CD14-positive monocyte (primary cell): ENCODE results near the gene ATP4B. TPM values are rescaled to one million over a fixed set of nuclear protein-coding genes. Genes with fewer than 3 reads are reported as not detected.

Source experiments
- DNase-seq, 3 donors: peaks; one replicate each; pipeline ENCODE4 v3.0.0-alpha.2; 2011 to 2022
- H2AFZ ChIP-seq: 2 replicates; pipeline ENCODE4 v1.6.0; 2012; ENCODE audit warnings: mild to moderate bottlenecking, low read depth, low read length, inconsistent platforms; ENCODE audit not compliant: insufficient read depth, poor library complexity, severe bottlenecking
- H3K27ac ChIP-seq, 2 donors: 1 replicate in 1 of 2; 2 replicates in 1 of 2; pipeline ENCODE4 v1.5.1; 2012 to 2013; ENCODE audit warnings: low read length in 2 of 2, control low read depth in 1 of 2, inconsistent platforms in 1 of 2, low read depth in 1 of 2, mild to moderate bottlenecking in 1 of 2
- H3K27me3 ChIP-seq, 2 donors: one replicate each; pipeline versions ENCODE4 v1.6.0 to v1.6.1; 2011 to 2013; ENCODE audit warnings: low read length in 2 of 2; ENCODE audit not compliant: control insufficient read depth in 2 of 2, insufficient read depth in 2 of 2
- H3K36me3 ChIP-seq, 2 donors: replicated peaks in 1 of 2; 1 replicate in 1 of 2; 2 replicates in 1 of 2; pipeline versions ENCODE4 v1.5.1 to v1.6.1; 2012 to 2013; ENCODE audit warnings: low read length in 2 of 2, control low read depth in 1 of 2, inconsistent platforms in 1 of 2, mild to moderate bottlenecking in 1 of 2; ENCODE audit not compliant: insufficient read depth in 2 of 2, control insufficient read depth in 1 of 2
- H3K4me1 ChIP-seq, 2 donors: 1 replicate in 1 of 2; 2 replicates in 1 of 2; pipeline versions ENCODE4 v1.5.1 to v1.6.1; 2012 to 2013; ENCODE audit warnings: low read length in 2 of 2, control low read depth in 1 of 2, inconsistent platforms in 1 of 2, mild to moderate bottlenecking in 1 of 2, moderate library complexity in 1 of 2; ENCODE audit not compliant: insufficient read depth in 2 of 2, control insufficient read depth in 1 of 2
- H3K4me2 ChIP-seq: replicated peaks from 2 replicates; pipeline ENCODE3; 2012; ENCODE audit warnings: low read length, moderate library complexity, mild to moderate bottlenecking; ENCODE audit not compliant: poor library complexity, severe bottlenecking; ENCODE audit errors: extremely low read depth
- H3K4me3 ChIP-seq, 3 experiments: fragments of 200-600 bp in 1 of 3; sonication (generic) in 1 of 3; replicated peaks in 1 of 3; 1 replicate in 2 of 3; 2 replicates in 1 of 3; pipeline ENCODE4 v1.5.1; 2011 to 2013; ENCODE audit warnings: low read length in 3 of 3, mild to moderate bottlenecking in 3 of 3, control low read depth in 2 of 3, low read depth in 2 of 3, inconsistent platforms in 1 of 3, moderate library complexity in 1 of 3
- H3K79me2 ChIP-seq: 2 replicates; pipeline ENCODE4 v1.6.0; 2012; ENCODE audit warnings: mild to moderate bottlenecking, control low read depth, inconsistent platforms, low read length, moderate library complexity; ENCODE audit not compliant: insufficient read depth
- H3K9ac ChIP-seq: 2 replicates; pipeline ENCODE4 v1.6.0; 2017; ENCODE audit warnings: low read length, mild to moderate bottlenecking; ENCODE audit not compliant: insufficient read depth, poor library complexity, severe bottlenecking
- H3K9me3 ChIP-seq, 2 donors: replicated peaks in 1 of 2; 1 replicate in 1 of 2; 2 replicates in 1 of 2; pipeline versions ENCODE4 v1.5.1 to v1.6.1; 2012 to 2013; ENCODE audit warnings: low read length in 2 of 2, control low read depth in 1 of 2; ENCODE audit not compliant: control insufficient read depth in 1 of 2, insufficient read depth in 1 of 2
- H4K20me1 ChIP-seq: 2 replicates; pipeline ENCODE4 v1.6.0; 2012; ENCODE audit warnings: mild to moderate bottlenecking, low read length, control low read depth, moderate library complexity; ENCODE audit not compliant: insufficient read depth
- H3K27ac Mint-ChIP-seq, 7 donors: one replicate each; pipeline ENCODE4 v1.8.0; 2020; ENCODE audit warnings: mild to moderate bottlenecking in 7 of 7, mixed read lengths in 7 of 7, moderate library complexity in 6 of 7, inconsistent platforms in 2 of 7
- H3K27me3 Mint-ChIP-seq, 3 donors: one replicate each; pipeline ENCODE4 v1.8.0; 2021 to 2022; ENCODE audit warnings: low read depth in 3 of 3, mild to moderate bottlenecking in 3 of 3, mixed read lengths in 3 of 3, moderate library complexity in 3 of 3, inconsistent platforms in 1 of 3
- H3K36me3 Mint-ChIP-seq, 2 donors: one replicate each; pipeline ENCODE4 v1.8.0; 2020; ENCODE audit warnings: mixed read lengths in 2 of 2, inconsistent platforms in 1 of 2, mild to moderate bottlenecking in 1 of 2
- H3K4me1 Mint-ChIP-seq: one replicate; pipeline ENCODE4 v1.8.0; 2020; ENCODE audit warnings: mild to moderate bottlenecking, mixed read lengths
- H3K4me3 Mint-ChIP-seq, 2 donors: one replicate each; pipeline ENCODE4 v1.8.0; 2020; ENCODE audit warnings: mild to moderate bottlenecking in 2 of 2, mixed read lengths in 2 of 2, moderate library complexity in 1 of 2
- H3K9me3 Mint-ChIP-seq, 7 donors: one replicate each; pipeline ENCODE4 v1.8.0; 2020 to 2022; ENCODE audit warnings: mixed read lengths in 7 of 7, mild to moderate bottlenecking in 6 of 7, moderate library complexity in 6 of 7, inconsistent platforms in 2 of 7
- CTCF ChIP-seq: fragments of 200-600 bp; IDR thresholded peaks from one replicate; pipeline ENCODE4 v1.8.0; 2022; ENCODE audit warnings: antibody characterized with exemption, mild to moderate bottlenecking
- WGBS: methylation state at CpG from one replicate; pipeline ENCODE4 v1.1.5; 2013; ENCODE audit warnings: missing lambda C conversion rate; ENCODE audit not compliant: insufficient coverage; 5-methylcytosine and 5-hydroxymethylcytosine counted together
- intact Hi-C, 2 donors: fragments of 100-400 bp; cut with micrococcal nuclease; formaldehyde crosslinking; loops; one replicate each; pipeline versions ENCODE4 v1.15.0 to v1.15.1; 2023
- polyA plus RNA-seq, 3 donors: library from polyadenylated mRNA; depleted of rRNA in 1 of 3; unstranded in 2 of 3; stranded (reverse) in 1 of 3; fragments of 300-500 nt in 2 of 3; fragments of >200 nt in 1 of 3; fragmentation: Illumina TruSeq in 2 of 3; gene quantifications; 1 replicate in 2 of 3; 2 replicates in 1 of 3; pipeline ENCODE4 v1.2.3, GENCODE V29; 2012 to 2021

ATP4B gene
- polyA plus RNA-seq, 3 donors = not detected

GRCh38 chr13:113656003-113656588 lies 1.9 kb downstream of the ATP4B start:
- Mint-ChIP-seq H3K27me3 (peaks cover 2 to 8% (median 5%) of the 10 kb centered on the region in 3 donors), H3K36me3 (no peaks in the 10 kb centered on the region), H3K4me3 (no peak overlapping the region), H3K27ac (no peak overlapping the region), H3K9me3 (peaks cover 3 to 12% (median 10%) of the 10 kb centered on the region in 7 donors), H3K4me1 (no peaks in the 10 kb centered on the region)
- TF ChIP-seq CTCF = no peak
- Histone ChIP-seq H3K79me2 (no peaks in the 10 kb centered on the region), H3K27ac (no peak overlapping the region), H3K4me1 (no peaks in the 10 kb centered on the region), H4K20me1 (no peaks in the 10 kb centered on the region), H2AFZ (no peak overlapping the region), H3K4me2 (no peak overlapping the region), H3K4me3 (no peak overlapping the region), H3K27me3 (no peaks in the 10 kb centered on the region), H3K9me3 (peaks cover 7 to 11% of the 10 kb centered on the region in 2 donors), H3K9ac (no peak overlapping the region), H3K36me3 (no peaks in the 10 kb centered on the region)
- no peak for DNase-seq
- intact Hi-C loops = no loop called here
- WGBS = 90% methylated on average over 18 of the region's 25 CpGs

GRCh38 chr13:113655346-113656002 lies 2.5 kb downstream of the ATP4B start:
- Histone ChIP-seq H3K36me3 (no peaks in the 10 kb centered on the region), H3K9me3 (peaks cover 5 to 6% of the 10 kb centered on the region in 2 donors), H3K27me3 (no peaks in the 10 kb centered on the region), H2AFZ (no peak overlapping the region), H3K9ac (no peak overlapping the region), H3K4me2 (no peak overlapping the region), H3K27ac (no peak overlapping the region), H4K20me1 (no peaks in the 10 kb centered on the region), H3K4me3 (no peak overlapping the region), H3K79me2 (no peaks in the 10 kb centered on the region), H3K4me1 (no peaks in the 10 kb centered on the region)
- 90% methylated on average over 15 of the region's 15 CpGs for WGBS
- DNase-seq = no peak
- intact Hi-C loops = no loop called here
- TF ChIP-seq CTCF = no peak
- no peaks in the 10 kb centered on the region for H3K4me1 Mint-ChIP-seq
- H3K9me3 Mint-ChIP-seq = peaks cover 0 to 8% (median 5%) of the 10 kb centered on the region in 7 donors
- peaks cover 2 to 8% (median 7%) of the 10 kb centered on the region in 3 donors for H3K27me3 Mint-ChIP-seq
- H3K27ac Mint-ChIP-seq = peak overlapping the region in 1 of 7 donors; percentile 68
- no peaks in the 10 kb centered on the region for H3K36me3 Mint-ChIP-seq
- H3K4me3 Mint-ChIP-seq = no peak overlapping the region
